HG02678 (cell line): ENCODE data around the gene PSD.
A peak's percentile ranks its signal among the peaks of the same experiment; 100 is the strongest.
"Not testable (repeated sequence)": the region's sequence is repeated elsewhere in the genome, so short reads cannot be mapped to it uniquely, and the experiment has no call there.

Source experiments
- ATAC-seq: cut with Tn5 transposase; IDR thresholded peaks from one replicate; pipeline ENCODE4 v1.9.1; 2021; ENCODE audit warnings: mild to moderate bottlenecking, moderate library complexity; ENCODE audit not compliant: unreplicated experiment

The PSD gene

GRCh38 chr10:102418622-102419268 is at the start of gene PSD:
TSS of gene PSD (minus strand) at chr10:102418785. CDS start at chr10:102417038, 1,747 bp downstream.
- ATAC-seq = no peak

GRCh38 chr10:102467971-102468438 is 49.4 kb upstream of the PSD start:
- no peak for ATAC-seq

- no peak for ATAC-seq
Observed at GRCh38 chr10:102467318-102467717, 48.7 kb upstream of the PSD start.

GRCh38 chr10:102465466-102465865 is 46.9 kb upstream of the PSD start:
- no peak for ATAC-seq

GRCh38 chr10:102463983-102464382 is 45.4 kb upstream of the PSD start:
- ATAC-seq = no peak

GRCh38 chr10:102462512-102463054 is 44.0 kb upstream of the PSD start:
- ATAC-seq = no peak

- ATAC-seq = peak; percentile 96
Observed at GRCh38 chr10:102461187-102462054, 42.8 kb upstream of the PSD start.

GRCh38 chr10:102460836-102461186 is 42.2 kb upstream of the PSD start:
- peak; percentile 30 for ATAC-seq

- ATAC-seq = no peak
Observed at GRCh38 chr10:102458656-102459055, 40.1 kb upstream of the PSD start.

GRCh38 chr10:102457591-102458150 is 39.1 kb upstream of the PSD start:
- ATAC-seq = no peak

GRCh38 chr10:102455893-102456471 is 37.4 kb upstream of the PSD start:
- ATAC-seq = no peak

GRCh38 chr10:102454662-102455487 is 36.3 kb upstream of the PSD start:
- ATAC-seq = not testable (repeated sequence)

- no peak for ATAC-seq
Observed at GRCh38 chr10:102453502-102453901, 34.9 kb upstream of the PSD start.

GRCh38 chr10:102452672-102453340 is 34.2 kb upstream of the PSD start:
- no peak for ATAC-seq

GRCh38 chr10:102451105-102451969 is 32.8 kb upstream of the PSD start, which contains the start of gene C10orf95:
TSS of gene C10orf95 (minus strand) at chr10:102451543. CDS start at chr10:102451093, 450 bp downstream.
- no peak for ATAC-seq

- ATAC-seq = peak; percentile 76
Observed at GRCh38 chr10:102450374-102451104, 32.0 kb upstream of the PSD start.

GRCh38 chr10:102450124-102450373 is 31.5 kb upstream of the PSD start:
- peak; percentile 1 for ATAC-seq
